ENCODE data around the gene FPGS.
"Not testable (repeated sequence)": the region's sequence is repeated elsewhere in the genome, so short reads cannot be mapped to it uniquely, and the experiment has no call there.

The FPGS gene, protein sequence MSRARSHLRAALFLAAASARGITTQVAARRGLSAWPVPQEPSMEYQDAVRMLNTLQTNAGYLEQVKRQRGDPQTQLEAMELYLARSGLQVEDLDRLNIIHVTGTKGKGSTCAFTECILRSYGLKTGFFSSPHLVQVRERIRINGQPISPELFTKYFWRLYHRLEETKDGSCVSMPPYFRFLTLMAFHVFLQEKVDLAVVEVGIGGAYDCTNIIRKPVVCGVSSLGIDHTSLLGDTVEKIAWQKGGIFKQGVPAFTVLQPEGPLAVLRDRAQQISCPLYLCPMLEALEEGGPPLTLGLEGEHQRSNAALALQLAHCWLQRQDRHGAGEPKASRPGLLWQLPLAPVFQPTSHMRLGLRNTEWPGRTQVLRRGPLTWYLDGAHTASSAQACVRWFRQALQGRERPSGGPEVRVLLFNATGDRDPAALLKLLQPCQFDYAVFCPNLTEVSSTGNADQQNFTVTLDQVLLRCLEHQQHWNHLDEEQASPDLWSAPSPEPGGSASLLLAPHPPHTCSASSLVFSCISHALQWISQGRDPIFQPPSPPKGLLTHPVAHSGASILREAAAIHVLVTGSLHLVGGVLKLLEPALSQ

GRCh38 chr9:127802576-127803443 lies at the start of gene FPGS:
Gene FPGS, plus strand, starts transcription at chr9:127802882. Its CDS starts 43 bp downstream, at chr9:127802925.
- H3K4me1 Mint-ChIP-seq (ENCODE audit: low read depth), result peaks cover 33% of the 10 kb centered on the region
- peak within 1 kb of the TSS; percentile 99 for H3K4me3 Mint-ChIP-seq
- H3K9me3 Mint-ChIP-seq, result no peaks in the 10 kb centered on the region
- peak within 1 kb of the TSS; percentile 99 for H3K27ac Mint-ChIP-seq
- H3K36me3 Mint-ChIP-seq (ENCODE audit: low read depth), result peaks cover 46% of the 10 kb centered on the region
- DNase-seq, result peak; percentile 89
- H3K27me3 Mint-ChIP-seq, result no peaks in the 10 kb centered on the region

- Mint-ChIP-seq H3K27me3 (no peaks in the 10 kb centered on the region), H3K36me3 (ENCODE audit: low read depth) (peaks cover 37% of the 10 kb centered on the region), H3K27ac (peak overlapping the region; percentile 62), H3K9me3 (no peaks in the 10 kb centered on the region), H3K4me3 (no peak overlapping the region), H3K4me1 (ENCODE audit: low read depth) (peaks cover 3% of the 10 kb centered on the region)
- DNase-seq, result no peak
These were observed 49.5 kb upstream of the FPGS start for GRCh38 chr9:127753148-127753547.

DNA sequence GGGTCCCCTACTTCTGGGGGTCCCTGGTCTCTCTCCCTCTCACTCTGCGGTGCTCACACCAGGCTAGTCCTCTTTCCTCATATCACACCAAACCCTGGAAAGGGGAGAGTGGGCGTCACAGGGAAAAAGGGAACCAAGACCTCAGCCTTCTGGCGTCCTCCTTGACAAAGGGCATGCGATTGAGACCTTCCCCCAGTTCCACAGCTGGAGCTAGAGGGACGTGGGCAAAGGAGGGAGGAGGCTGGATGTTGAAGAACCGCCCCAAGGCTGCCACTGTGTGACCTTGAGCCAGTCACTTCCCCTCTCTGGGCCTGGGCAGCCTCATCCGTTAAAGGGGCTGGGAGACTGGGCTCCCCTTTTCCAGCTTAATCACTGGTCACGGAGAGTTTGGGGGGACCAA lies 49.1 kb upstream of the FPGS start:
- Mint-ChIP-seq H3K4me1 (ENCODE audit: low read depth) (peaks cover 2% of the 10 kb centered on the region), H3K4me3 (no peak overlapping the region), H3K27ac (no peak overlapping the region), H3K27me3 (no peaks in the 10 kb centered on the region), H3K9me3 (no peaks in the 10 kb centered on the region), H3K36me3 (ENCODE audit: low read depth) (peaks cover 35% of the 10 kb centered on the region)
- DNase-seq, result no peak

DNA sequence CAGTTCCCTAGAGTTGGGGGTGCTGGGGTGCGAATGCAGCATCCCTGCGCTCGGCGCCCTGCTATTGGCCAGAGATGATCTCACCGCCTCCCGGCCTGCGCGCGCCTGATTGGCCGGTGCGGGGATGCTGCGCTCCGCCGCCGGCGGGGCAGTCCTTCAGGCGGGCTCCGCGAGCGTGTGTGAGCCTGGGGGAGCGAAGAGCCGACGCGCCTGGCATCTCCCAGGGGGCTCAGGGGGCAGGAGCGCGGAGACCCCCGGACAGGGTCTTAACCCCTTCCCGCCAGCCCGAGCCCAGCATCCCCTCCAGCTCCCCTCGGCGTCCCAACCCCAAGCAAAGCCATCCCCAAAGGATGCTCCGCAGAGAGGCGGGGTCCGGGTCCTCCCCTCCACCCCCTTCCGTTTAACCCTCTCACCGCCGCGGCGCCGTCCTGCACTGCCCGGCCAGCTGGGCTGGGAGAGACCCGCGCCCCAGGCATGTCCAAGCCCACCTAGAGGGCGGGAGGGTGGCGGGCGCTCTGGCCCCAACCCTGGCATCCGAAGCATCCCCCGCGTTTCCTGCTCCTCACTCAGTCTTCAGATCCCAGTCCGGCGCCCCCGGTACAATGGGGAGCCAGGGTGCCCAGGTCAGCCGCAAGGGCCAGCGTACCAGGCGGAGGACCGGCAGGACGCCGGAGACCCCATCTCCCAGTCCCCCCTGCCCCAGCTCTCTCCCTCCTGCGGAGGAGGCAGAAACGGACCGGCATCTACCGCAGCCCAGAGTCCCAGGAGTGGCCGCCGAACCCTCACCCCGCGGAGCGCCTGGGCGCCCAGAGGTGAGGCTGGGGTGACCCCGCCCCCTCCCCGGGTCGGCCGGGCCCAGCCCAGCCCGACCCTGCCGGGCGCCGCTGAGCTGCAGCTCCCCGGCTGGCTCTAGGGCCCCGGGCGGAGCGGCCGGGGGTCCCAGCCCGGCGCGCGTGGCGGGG lies 48.3 kb upstream of the FPGS start:
- no peak overlapping the region for H3K27ac Mint-ChIP-seq
- H3K27me3 Mint-ChIP-seq, result no peaks in the 10 kb centered on the region
- peaks cover 4% of the 10 kb centered on the region for H3K4me1 Mint-ChIP-seq (ENCODE audit: low read depth)
- peaks cover 31% of the 10 kb centered on the region for H3K36me3 Mint-ChIP-seq (ENCODE audit: low read depth)
- H3K4me3 Mint-ChIP-seq, result no peak overlapping the region
- H3K9me3 Mint-ChIP-seq, result no peaks in the 10 kb centered on the region
- no peak for DNase-seq

DNA sequence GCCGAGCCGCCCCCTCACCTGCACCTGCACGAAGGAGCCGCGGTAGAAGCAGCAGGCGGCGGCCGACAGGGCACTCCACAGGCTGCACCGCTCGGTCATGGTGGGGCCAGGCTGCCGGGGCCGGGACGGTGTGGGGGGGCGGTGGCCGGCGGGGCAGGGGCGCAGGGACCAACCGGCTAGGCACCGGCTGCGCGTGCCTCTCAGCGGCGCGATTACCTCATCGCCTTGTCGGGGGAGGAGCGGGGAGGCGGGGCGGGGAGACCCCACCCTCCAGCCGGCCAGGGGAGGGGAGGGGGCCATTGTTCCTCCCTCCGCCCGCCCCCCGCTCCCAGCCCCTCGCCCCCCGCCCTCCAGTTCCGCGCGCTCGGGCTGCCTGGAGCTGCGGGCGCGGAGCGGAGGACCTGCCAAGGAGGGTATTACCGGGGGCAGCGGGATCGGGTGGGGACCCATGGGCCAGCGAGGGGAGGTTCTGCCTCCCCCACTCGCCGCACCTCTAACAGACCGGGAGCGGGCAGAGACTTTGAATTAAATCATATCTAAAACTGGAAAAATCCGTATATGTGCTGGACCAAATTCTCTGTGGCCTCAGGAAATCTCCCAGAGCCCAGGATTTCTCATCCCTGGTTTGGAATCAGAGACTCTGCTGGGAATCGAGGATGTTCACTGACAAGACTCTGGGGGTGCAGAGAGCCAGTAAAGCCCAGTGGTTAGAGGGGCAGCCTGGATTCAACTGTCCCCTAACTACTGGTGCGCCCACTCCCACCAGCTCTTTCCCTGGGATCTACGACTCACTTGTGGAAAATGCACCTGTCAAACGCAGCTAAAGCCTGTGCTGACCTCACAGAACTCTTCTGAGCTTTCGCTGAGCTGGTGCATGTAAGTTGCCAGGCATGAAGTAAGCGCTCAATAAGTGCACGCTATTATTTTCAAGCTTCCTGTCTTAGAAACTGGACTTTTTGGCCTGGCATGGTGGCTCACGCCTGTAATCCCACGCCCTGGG lies 47.3 kb upstream of the FPGS start:
- Mint-ChIP-seq H3K4me1 (ENCODE audit: low read depth) (peaks cover 4% of the 10 kb centered on the region), H3K4me3 (no peak overlapping the region), H3K9me3 (no peaks in the 10 kb centered on the region), H3K27me3 (no peaks in the 10 kb centered on the region), H3K36me3 (ENCODE audit: low read depth) (peaks cover 23% of the 10 kb centered on the region), H3K27ac (no peak overlapping the region)
- DNase-seq, result no peak

- Mint-ChIP-seq H3K4me1 (ENCODE audit: low read depth) (peaks cover 7% of the 10 kb centered on the region), H3K27me3 (no peaks in the 10 kb centered on the region), H3K4me3 (no peak overlapping the region), H3K9me3 (no peaks in the 10 kb centered on the region), H3K27ac (no peak overlapping the region), H3K36me3 (ENCODE audit: low read depth) (peaks cover 19% of the 10 kb centered on the region)
- no peak for DNase-seq
These were observed 46.4 kb upstream of the FPGS start for GRCh38 chr9:127756233-127756632.

GRCh38 chr9:127756776-127757175 lies 45.9 kb upstream of the FPGS start:
- not testable (repeated sequence) for H3K27ac Mint-ChIP-seq; H3K4me3 Mint-ChIP-seq; H3K27me3 Mint-ChIP-seq; H3K9me3 Mint-ChIP-seq; H3K4me1 Mint-ChIP-seq (ENCODE audit: low read depth); DNase-seq
- H3K36me3 Mint-ChIP-seq (ENCODE audit: low read depth), result peaks cover 16% of the 10 kb centered on the region

- Mint-ChIP-seq H3K4me3 (no peak overlapping the region), H3K27me3 (no peaks in the 10 kb centered on the region), H3K4me1 (ENCODE audit: low read depth) (peaks cover 20% of the 10 kb centered on the region), H3K9me3 (no peaks in the 10 kb centered on the region), H3K36me3 (ENCODE audit: low read depth) (peaks cover 27% of the 10 kb centered on the region), H3K27ac (peak overlapping the region; percentile 60)
- DNase-seq, result no peak
These were observed 43.8 kb upstream of the FPGS start for GRCh38 chr9:127758843-127759242.

GRCh38 chr9:127761061-127761460 lies 41.6 kb upstream of the FPGS start:
- no peaks in the 10 kb centered on the region for H3K27me3 Mint-ChIP-seq
- peak overlapping the region; percentile 33 for H3K27ac Mint-ChIP-seq
- no peak overlapping the region for H3K4me3 Mint-ChIP-seq
- H3K36me3 Mint-ChIP-seq (ENCODE audit: low read depth), result peaks cover 35% of the 10 kb centered on the region
- no peak for DNase-seq
- no peaks in the 10 kb centered on the region for H3K9me3 Mint-ChIP-seq
- H3K4me1 Mint-ChIP-seq (ENCODE audit: low read depth), result peaks cover 38% of the 10 kb centered on the region

GRCh38 chr9:127761491-127761956 lies 41.2 kb upstream of the FPGS start:
- H3K4me1 Mint-ChIP-seq (ENCODE audit: low read depth), result peaks cover 42% of the 10 kb centered on the region

DNA sequence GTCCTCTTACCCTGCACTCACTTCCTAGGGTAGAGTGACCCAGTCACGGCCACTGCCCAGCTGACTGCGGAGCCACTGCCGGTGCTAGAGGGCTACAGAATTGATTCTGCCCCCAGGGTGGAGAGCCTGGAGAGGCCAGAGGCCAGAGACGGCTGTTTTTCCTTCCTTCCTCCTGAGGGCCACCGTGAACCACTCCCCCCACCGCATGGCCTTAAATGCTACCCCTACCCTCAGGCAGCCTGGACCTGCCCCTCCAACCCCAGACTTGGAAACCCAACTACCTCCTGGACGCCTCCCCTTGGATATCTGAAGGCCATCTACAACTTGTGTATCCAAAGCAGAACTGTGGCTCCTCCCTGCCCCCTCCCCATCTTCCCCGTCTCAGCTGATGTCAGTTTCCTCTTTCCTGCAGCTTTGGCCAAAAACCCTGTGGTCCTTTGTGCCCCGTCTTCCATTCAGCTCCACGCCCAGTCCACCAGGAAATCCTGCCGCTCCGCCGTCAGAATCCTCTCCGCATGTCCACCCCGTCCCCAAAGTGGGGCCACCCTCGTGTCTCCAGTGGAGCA lies 40.5 kb upstream of the FPGS start:
- Mint-ChIP-seq H3K27ac (peak overlapping the region; percentile 53), H3K9me3 (no peaks in the 10 kb centered on the region), H3K4me3 (no peak overlapping the region), H3K4me1 (ENCODE audit: low read depth) (peaks cover 47% of the 10 kb centered on the region), H3K27me3 (no peaks in the 10 kb centered on the region), H3K36me3 (ENCODE audit: low read depth) (peaks cover 43% of the 10 kb centered on the region)
- DNase-seq, result no peak

More at GRCh38 chr9:127761491-127761956, 41.2 kb upstream of the FPGS start:
- Mint-ChIP-seq H3K9me3 (no peaks in the 10 kb centered on the region), H3K27ac (no peak overlapping the region), H3K36me3 (ENCODE audit: low read depth) (peaks cover 40% of the 10 kb centered on the region), H3K4me3 (no peak overlapping the region), H3K27me3 (no peaks in the 10 kb centered on the region)
- no peak for DNase-seq

GRCh38 chr9:127763918-127764384 lies 38.7 kb upstream of the FPGS start:
- Mint-ChIP-seq H3K4me1 (ENCODE audit: low read depth) (peaks cover 62% of the 10 kb centered on the region), H3K27ac (peak overlapping the region; percentile 58), H3K27me3 (no peaks in the 10 kb centered on the region), H3K36me3 (ENCODE audit: low read depth) (peaks cover 45% of the 10 kb centered on the region), H3K4me3 (no peak overlapping the region), H3K9me3 (no peaks in the 10 kb centered on the region)
- DNase-seq, result peak; percentile 58
